GM19239 (cell line): ENCODE data around the gene CRIP2.
A peak's percentile ranks its signal among the peaks of the same experiment; 100 is the strongest.

Experiments used
- DNase-seq: peaks from one replicate; pipeline ENCODE4 v3.0.0; 2011; ENCODE audit warnings: low spot score; ENCODE audit not compliant: insufficient read length
- FAIRE-seq: peaks from 2 replicates; lab custom pipeline; 2011; peaks lifted over from hg19 to GRCh38; lab: Jason Lieb, UNC

The CRIP2 gene

DNA sequence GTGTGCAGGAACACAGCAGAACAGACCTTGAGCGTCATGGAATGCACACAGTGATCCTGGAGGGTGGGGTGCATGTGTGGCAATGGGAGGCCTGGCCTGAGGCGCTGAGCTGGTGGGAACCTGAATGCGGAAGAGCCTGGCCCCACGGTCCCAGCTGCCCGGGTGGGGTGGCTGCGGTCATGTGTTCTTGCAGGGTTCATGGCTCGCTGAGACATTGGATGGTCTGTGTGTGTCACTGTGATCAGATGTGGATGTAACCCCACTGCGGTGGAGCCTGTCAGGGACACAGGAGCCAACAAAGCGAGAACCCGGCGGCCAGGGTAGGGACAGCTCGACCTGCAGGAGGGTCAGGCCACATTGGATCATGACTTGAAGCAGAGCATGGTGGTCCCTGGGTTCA, 31.8 kb upstream of the CRIP2 start:
- DNase-seq (no peak), FAIRE-seq (no peak)

DNA sequence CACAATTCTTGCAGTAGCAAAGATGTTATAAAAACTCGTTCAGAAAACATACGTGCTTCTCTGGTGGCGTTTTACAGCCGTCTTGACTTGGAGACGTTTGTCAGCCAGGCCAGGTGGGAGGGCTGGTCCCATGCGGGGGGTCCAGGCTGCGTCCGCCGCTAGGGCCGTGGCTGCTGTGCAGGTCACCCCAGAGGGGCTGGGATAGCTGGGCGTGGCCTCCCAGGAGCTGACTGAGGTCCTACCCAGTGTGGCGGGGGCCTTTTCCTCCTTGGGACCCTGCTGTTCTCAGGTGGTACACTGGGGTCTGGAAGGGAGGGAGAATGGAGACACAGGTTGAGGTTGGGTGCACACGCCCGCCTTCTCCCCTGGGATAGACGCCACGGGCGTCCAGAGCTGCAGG, 29.8 kb upstream of the CRIP2 start:
- DNase-seq (no peak), FAIRE-seq (no peak)

DNA sequence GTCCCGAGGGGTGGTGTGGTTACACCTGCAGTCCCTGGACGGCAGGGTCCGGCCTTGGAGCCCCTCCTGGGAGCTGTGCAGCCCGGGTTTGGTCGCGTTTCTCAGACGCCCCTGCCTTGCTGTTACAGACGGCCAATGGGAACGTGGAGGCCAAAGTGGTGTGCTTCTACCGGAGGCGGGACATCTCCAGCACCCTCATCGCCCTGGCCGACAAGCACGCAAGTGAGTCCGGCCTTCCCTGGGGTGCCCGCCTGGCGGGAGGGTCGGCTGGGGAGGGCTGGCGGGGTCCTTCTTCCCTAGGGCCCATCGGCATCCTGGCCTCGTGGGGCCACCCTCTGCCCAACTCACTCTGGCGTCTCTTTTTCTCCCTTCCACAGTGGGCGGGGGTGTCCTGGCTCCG, 29.3 kb upstream of the CRIP2 start:
- FAIRE-seq (no peak), DNase-seq (no peak)

DNA sequence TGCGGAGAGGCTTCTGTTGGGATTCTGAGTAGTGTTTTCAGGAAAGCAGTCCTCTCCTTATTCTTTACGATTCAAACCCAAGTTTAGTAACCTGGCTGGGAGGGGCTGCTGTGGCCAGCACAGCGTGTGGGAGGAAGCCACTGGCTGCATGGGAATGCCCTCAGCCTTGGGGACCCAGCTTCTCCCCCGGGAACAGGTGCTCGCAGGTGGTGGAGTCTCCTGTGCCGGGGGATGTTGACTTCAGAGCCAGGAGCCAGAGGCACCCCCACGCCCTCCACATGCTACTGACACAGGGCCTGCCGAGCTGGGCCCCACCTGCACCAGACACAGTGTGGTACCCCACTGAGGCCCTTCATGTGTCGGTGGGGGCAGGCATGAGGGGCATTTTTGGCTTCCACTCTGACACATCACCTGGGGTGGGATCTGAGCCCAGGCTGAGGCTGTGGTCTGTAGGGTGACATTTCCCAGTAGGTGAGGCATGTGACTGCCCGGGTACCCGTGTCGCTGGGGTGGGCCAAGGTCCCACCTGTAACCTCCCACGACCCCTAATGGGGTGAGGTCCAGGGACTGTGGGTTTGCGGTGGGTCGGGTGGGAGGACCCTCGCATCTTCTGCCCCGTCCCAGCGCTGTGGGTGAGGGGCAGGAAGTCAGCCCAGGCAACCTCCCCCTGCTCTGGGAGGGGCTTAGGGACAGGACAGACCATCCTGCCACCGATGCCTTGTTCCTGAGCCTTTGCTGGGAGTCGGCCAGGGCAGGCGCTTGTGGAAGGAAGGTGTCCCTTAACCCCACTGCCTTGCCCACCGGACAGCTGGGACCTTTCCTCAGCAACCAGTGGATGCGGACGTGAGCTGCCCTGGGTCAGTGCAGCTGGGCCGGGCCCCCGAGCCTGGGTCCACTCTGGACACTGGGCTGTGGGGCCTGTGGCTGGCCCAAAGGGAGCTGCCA, 28.4 kb upstream of the CRIP2 start:
- DNase-seq (no peak), FAIRE-seq (no peak)

DNA sequence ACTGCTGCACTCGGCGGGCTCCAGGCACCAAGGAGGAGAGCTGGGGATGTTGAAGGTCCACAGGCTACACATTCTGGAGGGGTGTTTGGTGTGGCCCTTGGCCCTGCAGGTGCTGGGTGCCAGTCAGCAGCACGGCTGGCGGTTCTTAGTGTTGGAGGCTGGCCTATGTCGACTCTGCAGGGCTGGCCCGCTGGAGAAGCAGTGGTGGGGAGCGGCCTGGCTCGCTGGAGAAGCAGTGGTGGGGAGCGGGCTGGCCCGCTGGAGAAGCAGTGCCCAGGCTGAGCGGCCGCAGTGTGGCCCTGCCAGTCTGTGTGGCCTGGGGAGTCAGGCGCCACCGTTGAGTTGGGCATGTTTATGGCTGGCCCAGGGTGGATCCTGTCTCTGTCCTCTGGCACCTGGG, 27.6 kb upstream of the CRIP2 start:
- no peak for FAIRE-seq

DNA sequence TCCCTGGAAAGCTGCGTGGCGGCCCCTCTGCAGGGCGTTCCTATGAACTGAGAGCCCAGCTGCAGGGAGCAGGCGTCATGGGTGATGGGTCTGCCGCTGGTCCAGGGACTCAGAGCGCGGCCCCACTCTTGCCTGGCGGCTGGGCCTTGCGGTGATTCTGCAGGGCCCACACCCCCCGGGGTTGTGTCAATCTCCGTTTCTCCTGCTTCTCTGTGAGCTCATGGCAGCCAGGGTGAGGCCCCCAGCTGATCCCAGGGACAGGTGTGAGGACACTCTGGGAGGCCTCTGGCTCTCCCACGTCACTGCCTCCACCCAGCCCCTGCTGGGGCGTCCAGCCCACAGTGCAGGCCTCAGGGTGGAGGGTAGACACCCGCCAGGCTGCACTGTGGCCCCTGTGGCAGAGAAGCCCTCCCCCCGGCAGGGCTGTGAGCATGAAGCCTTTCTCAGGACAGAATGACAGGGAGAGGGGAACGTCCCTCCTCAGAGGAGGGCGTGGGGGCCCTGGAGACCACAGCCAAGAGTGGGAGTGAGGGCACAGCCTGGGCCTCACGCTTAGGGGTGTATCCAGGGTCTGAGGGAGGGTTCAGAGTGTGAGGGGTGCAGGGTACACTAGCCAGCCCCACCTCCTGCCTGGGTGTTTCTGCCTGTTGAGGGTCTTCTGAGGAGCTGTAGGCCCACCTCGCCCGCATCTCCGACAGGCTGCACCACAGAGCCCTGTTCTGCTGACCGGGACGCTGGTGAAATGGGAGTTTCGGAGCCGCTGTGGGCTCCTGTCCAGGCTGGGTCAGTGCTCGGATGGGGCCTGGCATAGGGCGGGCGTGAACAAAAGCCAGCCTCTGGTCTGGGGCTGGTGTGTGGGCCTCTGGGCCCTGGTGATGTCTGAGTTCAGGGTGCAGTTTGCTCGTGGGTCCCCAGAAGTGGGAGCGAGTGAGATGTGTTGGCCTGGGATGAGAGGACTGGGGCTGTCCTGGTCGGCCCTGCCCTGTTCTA, 26.7 kb upstream of the CRIP2 start:
- FAIRE-seq (no peak), DNase-seq (no peak)

More for the DNA sequence above, 27.6 kb upstream of the CRIP2 start:
- DNase-seq, result no peak

DNA sequence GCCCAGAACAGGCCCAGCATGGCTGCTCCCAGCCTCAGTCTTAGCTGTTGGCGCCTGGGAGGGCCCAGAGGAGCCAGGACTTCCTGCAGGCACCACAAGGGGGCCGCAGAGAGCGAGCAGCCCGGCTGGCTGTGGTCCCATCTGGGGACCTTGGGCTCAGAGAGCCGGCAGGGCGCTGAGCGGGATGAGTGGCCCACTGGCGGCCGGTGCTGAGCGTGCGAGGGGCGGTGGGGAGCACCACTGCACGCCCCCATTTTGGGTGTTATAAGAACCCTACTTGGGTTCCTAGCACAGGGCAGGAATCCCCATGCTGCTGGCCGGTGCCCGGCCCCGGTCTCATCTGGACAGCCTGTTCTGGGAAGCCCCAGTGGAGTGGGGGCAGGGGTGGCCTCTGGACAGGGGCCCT, 25.9 kb upstream of the CRIP2 start:
- DNase-seq, result peak; percentile 95

DNA sequence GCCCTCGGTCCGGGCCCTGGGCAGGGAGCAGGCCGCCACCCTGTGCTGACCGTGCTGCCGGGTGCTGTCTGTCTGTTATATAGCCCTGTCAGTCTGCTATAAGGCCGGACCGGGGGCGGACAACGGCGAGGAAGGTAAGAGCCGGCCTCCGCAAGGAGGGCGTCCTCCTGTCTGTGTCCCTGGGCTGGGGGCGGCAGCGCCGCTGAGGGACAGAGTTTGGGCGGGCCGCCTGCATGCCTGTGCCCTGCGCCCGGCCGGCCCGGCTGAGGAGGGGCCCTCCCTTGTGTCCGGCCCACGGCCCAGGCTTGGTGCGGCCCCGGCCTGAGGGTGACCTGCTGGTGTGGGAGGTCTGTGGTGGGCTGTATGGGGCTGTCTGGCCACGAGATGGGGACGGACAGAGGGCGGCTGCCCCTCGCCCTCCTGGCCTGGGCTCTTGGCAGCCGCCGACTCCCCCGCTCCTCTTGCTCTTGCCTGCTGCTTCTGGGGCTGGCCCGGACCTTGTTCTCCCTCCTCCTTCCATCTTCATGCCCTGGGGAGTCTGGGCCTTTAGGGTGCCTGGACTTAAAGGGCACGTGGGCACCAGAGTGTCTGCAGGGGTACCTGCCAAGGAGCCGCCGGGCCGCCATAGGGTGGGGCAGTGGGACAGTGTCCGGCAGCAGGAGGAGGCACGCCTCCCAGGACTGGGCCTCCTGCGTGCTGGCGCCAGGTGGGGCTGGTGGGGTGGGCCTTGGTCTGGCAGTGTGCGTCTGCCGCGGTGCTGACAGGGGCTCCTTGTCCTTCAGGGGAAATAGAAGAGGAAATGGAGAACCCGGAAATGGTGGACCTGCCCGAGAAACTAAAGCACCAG, 25.1 kb upstream of the CRIP2 start:
- DNase-seq, result no peak
- no peak for FAIRE-seq

More for the DNA sequence above, 25.9 kb upstream of the CRIP2 start:
- FAIRE-seq, result no peak

DNA sequence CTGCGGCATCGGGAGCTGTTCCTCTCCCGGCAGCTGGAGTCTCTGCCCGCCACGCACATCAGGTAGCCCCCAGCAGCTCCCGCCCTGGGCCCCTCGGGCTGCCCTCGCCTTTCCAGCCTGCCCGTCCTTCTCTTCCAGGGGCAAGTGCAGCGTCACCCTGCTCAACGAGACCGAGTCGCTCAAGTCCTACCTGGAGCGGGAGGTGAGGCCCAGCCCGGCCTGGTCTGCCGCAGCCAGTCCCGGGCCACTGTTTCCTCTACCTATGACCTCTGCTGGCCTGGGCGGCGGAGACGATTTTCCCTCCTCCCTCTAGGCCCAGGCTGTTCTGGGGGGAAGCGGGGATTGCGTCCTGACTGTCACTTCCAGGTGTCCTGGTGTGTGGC, 24.5 kb upstream of the CRIP2 start:
- DNase-seq (no peak), FAIRE-seq (no peak)

DNA sequence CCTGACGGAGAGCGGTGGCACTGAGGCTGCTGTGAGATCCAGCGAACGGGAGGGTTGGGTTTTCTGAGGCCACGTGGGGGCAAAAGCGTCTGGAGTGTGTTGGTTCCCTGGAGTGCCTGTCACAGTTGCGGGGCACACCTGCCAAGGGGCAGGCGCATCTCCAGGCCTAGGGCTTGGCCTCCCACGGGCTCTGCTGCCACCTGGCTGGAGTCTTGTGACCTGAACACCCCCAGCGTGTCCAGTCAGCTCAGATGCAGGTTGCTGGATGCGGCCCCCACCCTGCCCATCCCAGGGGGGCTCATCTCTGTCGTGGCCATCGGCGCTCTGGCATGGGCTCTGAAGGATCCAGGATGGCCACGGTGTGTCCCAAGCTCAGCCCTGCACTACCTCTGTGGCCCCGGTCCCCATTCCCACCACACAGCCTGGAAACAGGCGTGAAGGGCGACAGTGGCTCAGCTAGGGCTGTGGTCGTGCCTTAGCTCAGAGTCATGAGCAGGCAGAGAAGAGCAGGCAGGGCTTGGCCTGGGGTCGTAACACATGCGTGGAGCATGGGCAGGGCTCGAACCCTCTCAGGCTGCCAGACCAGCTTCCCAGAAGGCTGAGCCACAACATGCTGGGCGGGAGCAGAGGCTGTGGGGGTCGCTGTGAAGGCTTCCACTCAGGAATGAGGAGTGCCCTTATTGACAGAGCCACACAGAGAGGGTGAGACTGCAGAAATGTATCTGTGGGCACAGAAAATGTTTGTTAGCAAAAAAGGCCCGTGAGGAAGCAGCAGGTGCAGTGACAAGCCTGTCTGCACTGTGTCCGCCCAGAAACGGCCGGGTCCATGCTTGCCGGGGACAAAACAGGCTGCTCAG, 23.5 kb upstream of the CRIP2 start:
- FAIRE-seq (no peak), DNase-seq (no peak)

DNA sequence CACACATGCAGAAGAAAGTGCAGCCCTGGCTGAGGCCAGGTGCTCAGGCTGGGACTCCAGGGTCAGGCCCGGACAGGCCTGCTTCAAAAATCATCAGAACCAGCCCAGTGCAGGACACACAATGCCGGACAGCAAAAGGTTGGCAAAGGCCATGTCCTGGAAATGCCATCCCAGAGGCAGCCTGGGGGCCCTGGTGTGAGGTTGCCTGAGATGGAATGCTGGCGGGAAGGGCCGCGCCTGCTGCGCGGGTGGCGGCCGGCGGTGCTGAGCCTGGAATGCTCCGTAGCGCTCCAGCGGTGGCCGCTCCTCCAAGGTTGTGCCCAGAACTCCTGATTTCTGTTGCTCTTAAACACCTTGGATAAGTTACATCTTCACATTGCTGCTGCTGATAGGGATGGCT, 21.7 kb upstream of the CRIP2 start:
- no peak for DNase-seq
- FAIRE-seq, result no peak

DNA sequence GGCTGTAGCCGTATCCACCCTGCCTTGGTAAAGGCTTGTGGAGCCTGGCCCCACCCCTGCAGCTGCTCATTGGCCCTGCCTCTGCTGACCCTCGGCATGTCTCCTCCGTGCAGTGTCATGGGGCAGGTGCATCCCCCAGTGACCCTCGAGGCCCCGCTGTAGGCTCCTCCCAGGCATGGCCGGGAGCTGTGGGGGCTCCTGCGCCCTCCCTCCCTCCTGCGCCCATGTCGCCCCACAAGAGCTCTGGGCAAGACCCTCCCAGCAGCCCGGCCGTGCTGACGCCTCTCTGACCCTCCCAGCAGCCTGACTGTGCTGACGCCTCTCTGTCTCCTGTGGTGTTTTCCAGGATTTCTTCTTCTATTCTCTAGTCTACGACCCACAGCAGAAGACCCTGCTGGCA, 20.8 kb upstream of the CRIP2 start:
- no peak for FAIRE-seq
- DNase-seq, result no peak

DNA sequence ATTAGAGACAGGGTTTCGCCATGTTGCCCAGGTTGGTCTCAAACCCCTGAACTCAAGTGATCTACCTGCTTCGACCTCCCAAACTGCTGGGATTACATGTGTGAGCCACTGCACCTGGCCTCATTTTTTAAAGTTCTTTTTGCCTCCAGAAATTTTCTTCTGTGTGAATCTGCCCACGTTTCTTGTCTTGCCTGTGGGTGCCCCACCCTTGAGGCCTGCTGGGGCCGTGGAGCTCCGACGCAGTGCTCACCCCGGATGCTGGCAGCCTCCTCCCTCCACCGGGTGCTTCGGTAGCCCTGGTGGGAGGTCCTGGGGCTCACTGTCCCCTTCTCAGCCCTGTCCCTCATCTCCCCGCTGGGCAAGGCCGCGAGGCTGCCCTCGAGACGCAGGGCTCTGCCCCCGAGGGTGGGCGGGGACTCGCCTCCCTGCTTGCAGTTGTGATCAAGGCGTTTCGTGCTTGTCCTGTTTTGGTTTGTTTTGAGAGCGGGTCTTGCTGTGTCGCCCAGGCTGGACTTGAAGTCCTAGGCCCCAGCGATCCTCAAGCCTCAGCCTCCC, 19.5 kb upstream of the CRIP2 start:
- DNase-seq (no peak), FAIRE-seq (no peak)

DNA sequence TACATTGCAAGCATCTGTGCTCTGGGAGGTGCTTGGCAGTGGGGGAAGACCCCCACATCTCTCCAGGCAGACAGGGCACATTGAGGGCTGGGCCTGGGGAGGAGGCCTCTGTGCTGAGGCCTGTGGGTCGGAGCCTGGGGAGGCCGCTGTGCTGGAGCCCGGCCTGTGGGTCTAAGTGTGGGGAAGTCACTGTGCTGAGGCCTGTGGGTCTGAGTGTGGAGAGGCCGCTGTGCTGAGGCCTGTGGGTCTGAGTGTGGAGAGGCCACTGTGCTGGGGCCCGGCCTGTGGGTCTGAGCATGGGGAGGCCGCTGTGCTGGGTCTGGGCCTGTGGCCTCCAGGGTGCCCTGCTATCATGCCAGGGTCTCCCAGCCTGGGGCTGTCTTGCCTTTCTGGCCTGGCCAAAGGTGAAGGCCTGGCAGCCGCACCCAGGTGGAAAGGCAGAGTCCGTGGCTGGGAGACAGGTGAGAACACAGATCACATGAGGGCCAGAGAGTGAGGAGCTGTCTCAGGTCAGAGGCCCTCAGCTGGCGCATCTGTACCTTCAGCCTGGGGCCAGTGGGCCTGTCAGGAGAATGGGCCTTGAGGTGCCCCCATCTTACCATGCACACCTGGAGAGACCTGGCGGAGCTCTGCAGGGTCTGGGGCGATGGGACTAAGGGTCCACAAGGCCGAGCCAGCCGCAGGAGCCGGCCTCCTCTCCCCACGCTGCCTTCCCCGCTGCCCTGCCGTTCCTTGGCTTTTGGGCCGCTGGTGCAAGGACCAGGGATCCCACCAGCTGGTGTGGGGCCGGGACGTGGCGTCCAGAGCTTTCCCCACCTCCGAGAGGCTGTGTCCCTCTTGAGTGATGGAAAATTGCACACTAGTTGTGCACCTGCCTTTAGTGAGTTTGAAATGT, 18.6 kb upstream of the CRIP2 start:
- DNase-seq (no peak), FAIRE-seq (no peak)

DNA sequence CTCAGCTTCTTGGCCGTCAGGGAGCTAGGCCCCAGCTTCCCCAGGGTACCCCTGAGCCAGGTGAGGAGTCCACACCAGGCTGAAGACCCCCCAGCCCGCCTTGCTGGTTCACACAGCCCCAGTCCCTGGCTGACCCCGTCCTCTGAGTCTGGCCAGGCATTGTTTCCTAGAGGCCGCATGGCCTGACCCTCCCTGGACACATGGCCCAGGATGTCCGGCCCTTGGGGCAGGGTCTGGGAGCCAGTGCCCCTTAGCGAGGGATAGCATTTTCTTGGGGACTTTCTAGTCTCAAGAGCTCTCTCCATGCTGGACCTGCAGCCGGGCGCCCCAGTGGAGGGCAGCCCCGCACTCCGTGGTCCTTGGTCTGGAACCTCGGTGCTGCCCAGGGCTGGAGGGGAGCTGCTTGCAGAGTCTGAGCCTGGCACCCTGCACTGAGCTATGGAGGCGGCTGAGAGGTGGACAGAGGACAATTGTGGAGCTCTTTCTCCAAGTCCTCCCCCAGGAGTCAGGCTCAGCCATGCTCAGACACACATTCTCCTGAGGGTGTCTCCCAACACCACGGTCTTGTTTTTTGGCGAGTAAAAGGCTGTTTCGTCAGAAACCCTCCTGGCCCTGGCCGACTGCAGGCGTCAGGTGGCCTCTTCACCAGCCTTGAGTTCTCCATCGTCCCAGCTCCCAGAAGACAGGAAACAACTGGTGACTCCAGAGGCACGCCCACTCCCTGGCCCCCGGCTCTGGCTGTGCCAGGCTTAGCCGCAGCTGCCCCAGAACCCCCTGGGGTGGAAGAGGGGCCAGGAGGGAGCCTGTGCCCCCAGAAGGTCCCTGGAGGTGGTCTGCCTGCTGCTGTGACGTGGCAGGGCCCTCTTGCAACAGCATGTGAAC, 17.6 kb upstream of the CRIP2 start:
- DNase-seq (no peak), FAIRE-seq (no peak)

DNA sequence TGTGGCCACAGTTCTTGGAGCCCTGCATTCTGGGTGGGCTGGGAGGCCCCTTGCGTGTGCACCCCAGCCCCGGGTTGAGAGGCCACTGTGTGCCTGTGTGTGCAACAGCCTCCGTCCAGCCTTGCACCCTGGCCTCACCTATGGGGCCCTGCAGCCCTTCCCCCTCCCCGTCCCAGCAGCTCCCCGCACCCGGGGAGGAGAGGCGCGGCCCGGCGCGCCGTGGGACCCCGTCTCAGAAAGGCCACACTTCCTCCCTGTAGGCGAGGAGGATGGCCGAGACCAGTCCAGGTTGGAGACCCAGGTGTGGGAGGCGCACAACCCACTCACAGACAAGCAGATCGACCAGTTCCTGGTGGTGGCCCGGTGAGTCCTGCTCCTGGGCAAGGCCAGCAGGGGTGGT, 16.6 kb upstream of the CRIP2 start:
- FAIRE-seq (no peak), DNase-seq (no peak)

DNA sequence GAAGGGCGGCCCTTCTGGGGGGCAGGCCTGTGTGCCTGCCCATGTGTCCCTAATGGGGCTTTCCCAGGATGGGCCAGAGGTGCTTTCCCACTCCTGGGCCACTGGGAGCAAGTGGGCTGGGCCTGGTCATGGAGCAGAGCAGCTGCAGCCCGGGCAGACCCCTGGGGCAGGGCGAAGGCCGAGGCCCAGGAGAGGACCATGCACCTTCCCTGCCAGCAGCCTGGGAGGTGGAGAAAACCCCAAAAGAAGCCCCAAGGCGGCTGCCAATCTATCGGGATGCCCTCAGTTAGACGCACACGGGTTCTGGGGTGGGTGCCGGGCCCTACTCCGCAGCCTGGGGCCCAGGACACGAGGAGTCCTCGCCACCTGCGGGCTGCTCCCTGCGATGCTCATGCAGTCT, 16.1 kb upstream of the CRIP2 start:
- DNase-seq (no peak), FAIRE-seq (no peak)
